GM12878 (cell line): ENCODE data around the gene LSM2. TPM values are rescaled to one million over a fixed set of nuclear protein-coding genes. Genes with fewer than 3 reads are reported as not detected.

Experiments used
- ATAC-seq: fragments of 200-7000 bp; cut with Tn5 transposase; 3 replicates; pipeline ENCODE4 v1.9.1; 2020; ENCODE audit warnings: mild to moderate bottlenecking, moderate library complexity
- BruUV-seq: library from RNA; stranded (reverse); fragments of 400-500 nt; replicated peaks from 2 replicates; lab custom pipeline; 2021; lab: Mats Ljungman, UMichigan
- CTCF ChIA-PET: fragments of 300-600 bp; sonication (Branson Sonifier 250); formaldehyde crosslinking; extraction: SDS; loops from one replicate; lab custom pipeline; 2021; ENCODE audit warnings: inconsistent platforms; lab: Yijun Ruan, JAX
- POLR2A ChIA-PET: fragments of 350-600 bp; formaldehyde crosslinking; extraction: SDS; loops from one replicate; lab custom pipeline; 2021; ENCODE audit warnings: inconsistent platforms; lab: Charles Lee
- RAD21 ChIA-PET: fragments of 300-600 bp; sonication (Branson Sonifier 250); formaldehyde crosslinking; loops from one replicate; lab custom pipeline; 2023; ENCODE audit warnings: antibody characterized with exemption; ENCODE audit not compliant: unreplicated experiment; lab: Charles Lee
- SMC1A ChIA-PET: fragments of 300-600 bp; sonication (Branson Sonifier 250); formaldehyde crosslinking; loops from one replicate; lab custom pipeline; 2023; ENCODE audit not compliant: unreplicated experiment, uncharacterized antibody; lab: Charles Lee
- DNase-seq: peaks from one replicate; pipeline ENCODE4 v3.0.0-alpha.2; 2011; ENCODE audit warnings: low read depth, low spot score
- FAIRE-seq: peaks from 3 replicates; lab custom pipeline; 2011; peaks lifted over from hg19 to GRCh38; lab: Jason Lieb, UNC
- H2AFZ ChIP-seq: 2 replicates; pipeline ENCODE4 v1.6.0; 2011; ENCODE audit warnings: low read depth, low read length, control low read depth; ENCODE audit not compliant: control insufficient read depth
- H3K27ac ChIP-seq: 2 replicates; pipeline ENCODE4 v1.5.1; 2011; ENCODE audit warnings: control low read depth; ENCODE audit not compliant: control insufficient read depth, insufficient read depth
- H3K27me3 ChIP-seq, 2 experiments: replicated peaks in 1 of 2; 2 replicates each; pipeline versions ENCODE4 v1.6.0 to v1.6.1; 2011; ENCODE audit warnings: low read length in 1 of 2; ENCODE audit not compliant: control insufficient read depth in 2 of 2, insufficient read depth in 2 of 2
- H3K36me3 ChIP-seq, 2 experiments: 2 replicates each; pipeline ENCODE4 v1.5.1; 2011; ENCODE audit warnings: low read length in 1 of 2; ENCODE audit not compliant: control insufficient read depth in 2 of 2, insufficient read depth in 2 of 2
- H3K4me1 ChIP-seq: 2 replicates; pipeline ENCODE4 v1.6.1; 2011; ENCODE audit warnings: mild to moderate bottlenecking, low read length, moderate library complexity, mixed read lengths; ENCODE audit not compliant: control insufficient read depth, insufficient read depth
- H3K4me2 ChIP-seq: 2 replicates; pipeline ENCODE4 v1.6.0; 2011; ENCODE audit warnings: control low read depth; ENCODE audit not compliant: control insufficient read depth, insufficient read depth
- H3K4me3 ChIP-seq: fragments of 200-600 bp; sonication (generic); 2 replicates; pipeline ENCODE4 v1.5.1; 2016
- H3K79me2 ChIP-seq: 2 replicates; pipeline ENCODE4 v1.6.0; 2011; ENCODE audit warnings: low read length; ENCODE audit not compliant: control insufficient read depth, insufficient read depth
- H3K9ac ChIP-seq: 2 replicates; pipeline ENCODE4 v1.8.0; 2011; ENCODE audit warnings: low read length, control low read depth, mixed read lengths; ENCODE audit not compliant: control insufficient read depth, insufficient read depth
- H3K9me3 ChIP-seq: replicated peaks from 3 replicates; pipeline ENCODE4 v1.5.1; 2011; ENCODE audit warnings: mild to moderate bottlenecking, low read length; ENCODE audit not compliant: control insufficient read depth, insufficient read depth
- H4K20me1 ChIP-seq: 2 replicates; pipeline ENCODE4 v1.6.0; 2011; ENCODE audit not compliant: control insufficient read depth, insufficient read depth
- BHLHE40 ChIP-seq, 2 experiments: fragments of 450-650 bp in 1 of 2; IDR thresholded peaks; 2 replicates each; pipeline ENCODE4 v1.6.1; 2011 to 2017; ENCODE audit warnings: low read depth in 2 of 2, borderline replicate concordance in 1 of 2, improper control_type of control experiment in 1 of 2, low read length in 1 of 2, mild to moderate bottlenecking in 1 of 2
- HCFC1 ChIP-seq: fragments of 150-350 bp; IDR thresholded peaks from 2 replicates; pipeline ENCODE4 v1.6.1; 2014; ENCODE audit warnings: low read length
- NRF1 ChIP-seq: conservative IDR thresholded peaks from 2 replicates; pipeline ENCODE4 v1.6.1; 2011; ENCODE audit warnings: mild to moderate bottlenecking, low read depth, low read length, improper control_type of control experiment
- SIN3A ChIP-seq: IDR thresholded peaks from 2 replicates; pipeline ENCODE4 v1.6.1; 2012; ENCODE audit warnings: low read depth, low read length, improper control_type of control experiment
- SMARCA5 ChIP-seq: fragments of 450-650 bp; IDR thresholded peaks from 2 replicates; pipeline ENCODE4 v1.6.1; 2017; ENCODE audit warnings: mild to moderate bottlenecking
- STAT1 ChIP-seq: fragments of 450-650 bp; conservative IDR thresholded peaks from 2 replicates; pipeline ENCODE4 v1.6.1; 2014; ENCODE audit warnings: antibody characterized with exemption, mild to moderate bottlenecking
- SUZ12 ChIP-seq: fragments of 200-600 bp; sonication (generic); IDR thresholded peaks from one replicate; pipeline ENCODE4 v1.6.1; 2018; ENCODE audit warnings: antibody characterized with exemption, mild to moderate bottlenecking; ENCODE audit not compliant: unreplicated experiment
- ZNF687 ChIP-seq: fragments of 450-650 bp; IDR thresholded peaks from 2 replicates; pipeline ENCODE4 v1.6.1; 2017; ENCODE audit warnings: mild to moderate bottlenecking, moderate library complexity
- WGBS: methylation state at CpG from one replicate; pipeline ENCODE4 v1.1.6; 2016; ENCODE audit warnings: low lambda C conversion rate; ENCODE audit not compliant: insufficient replicate concordance, insufficient coverage; ENCODE audit errors: missing lambda C conversion rate; 5-methylcytosine and 5-hydroxymethylcytosine counted together
- in situ Hi-C: fragments of 300-500 bp; cut with MboI; formaldehyde crosslinking; loops from 9 replicates; pipeline ENCODE4 v1.14.3; 2018; ENCODE audit warnings: mixed read lengths
- intact Hi-C: fragments of 100-400 bp; cut with micrococcal nuclease; formaldehyde crosslinking; loops from one replicate; pipeline ENCODE4 v1.14.2; 2022; ENCODE audit not compliant: unreplicated experiment
- polyA plus RNA-seq, 11 experiments: library from polyadenylated mRNA; depleted of rRNA in 4 of 11; unstranded in 6 of 11; stranded (reverse) in 5 of 11; fragments of >200 nt; fragmentation: Nextera tagmentation in 4 of 11; fragmentation: Illumina TruSeq in 1 of 11; extraction: Ambion mirVana in 4 of 11; extraction: Trizol in 1 of 11; gene quantifications; 1 replicate in 1 of 11; 2 replicates in 10 of 11; pipeline versions ENCODE4 v1.2.1 to v1.2.3, GENCODE V29; 2011 to 2016; ENCODE audit warnings: inconsistent platforms in 2 of 11, missing spikeins in 2 of 11, low read depth in 1 of 11
- total RNA-seq, 4 experiments: library from RNA; depleted of rRNA in 3 of 4; stranded (reverse); fragments of >200 nt in 3 of 4; fragmentation: Illumina TruSeq in 1 of 4; extraction: Trizol in 1 of 4; gene quantifications; 2 replicates each; pipeline versions ENCODE4 v1.2.1 to v1.2.3, GENCODE V29; 2013 to 2021

Gene LSM2
- total and polyA plus RNA-seq, 10 of the 15 experiments (the other 5 are each of a cell fraction or from before 2014, with no cell fraction given): 99.1 to 276 (median 153) TPM

- FAIRE-seq (no peak), ATAC-seq (peak; percentile 50), DNase-seq (no peak)
- Histone ChIP-seq H3K79me2 (no peaks in the 10 kb centered on the region), H3K9me3 (no peaks in the 10 kb centered on the region), H3K4me1 (peaks cover 18% of the 10 kb centered on the region), H3K27me3 (no peaks in the 10 kb centered on the region), H3K9ac (0 out of 2 replicates have a peak overlapping the region, but pooled peaks have one; percentile 15), H4K20me1 (no peaks in the 10 kb centered on the region), H3K36me3 (peaks cover 0 to 29% of the 10 kb centered on the region in 2 experiments; a peak in 3 of 4 replicates), H3K27ac (peak overlapping the region; percentile 37; the same call in 1 of the 2 replicates), H2AFZ (no peak overlapping the region; the same call in 1 of the 2 replicates), H3K4me3 (no peak overlapping the region), H3K4me2 (peak overlapping the region; percentile 62)
- TF ChIP-seq SUZ12 (no peak), SMARCA5 (0 out of 2 replicates have a peak, but pooled peaks have one; percentile 10)
- ChIA-PET SMC1A (no interaction called here), POLR2A (interaction anchor here (1.2 to 2.0 kb wide), 4 partner anchors 10 to 38 kb away, joined by 4 to 9 read pairs (median 6); no protein-coding TSS in a partner anchor), CTCF (interaction anchor here (1.9 to 9.2 kb wide), 2 partner anchors 12 to 42 kb away, joined by 6 to 208 read pairs; partner anchors contain the start of genes CLIC1, DDAH2 and MSH5), RAD21 (interaction anchor here (1.0 to 2.1 kb wide), 3 partner anchors 19 to 54 kb away, joined by 3 to 8 read pairs (median 7); partner anchors contain the start of gene VARS1)
- intact Hi-C loops (loop anchor here (10.0 kb wide), 1 partner anchor 48 kb away; the partner anchor contains the start of gene HSPA1B), in situ Hi-C loops (no loop called here)
- no TSS peak for BruUV-seq
- 28% methylated on average over 10 of the region's 14 CpGs for WGBS
Measured at GRCh38 chr6:31776485-31776988, 30.2 kb downstream of the LSM2 start.

GRCh38 chr6:31775633-31776484, 30.9 kb downstream of the LSM2 start:
- no peak overlapping the region for H3K9ac ChIP-seq
- WGBS: 88% methylated on average over 32 of the region's 32 CpGs
- no TSS peak for BruUV-seq
- TF ChIP-seq SIN3A (no peak), HCFC1 (no peak), STAT1 (no peak), NRF1 (no peak), ZNF687 (no peak), BHLHE40 (IDR thresholded peaks at IDR 0.05; ENCODE audit: borderline replicate concordance in 1 of 2, low read depth in 2 of 2, low read length in 1 of 2) (no peak)

More at GRCh38 chr6:31775633-31776484, 30.9 kb downstream of the LSM2 start:
- CTCF ChIA-PET: interaction anchor here (1.5 to 9.2 kb wide), 2 partner anchors 41 to 55 kb away, joined by 9 to 208 read pairs; partner anchors contain the start of genes CLIC1, DDAH2 and MSH5
- no peak overlapping the region for H3K4me3 ChIP-seq
- peaks cover 0 to 23% of the 10 kb centered on the region in 2 experiments; a peak in 2 of 4 replicates for H3K36me3 ChIP-seq
- POLR2A ChIA-PET: interaction anchor here (0.6 to 1.4 kb wide), 2 partner anchors 44 to 55 kb away, joined by 3 to 6 read pairs; no protein-coding TSS in a partner anchor
- H3K27me3 ChIP-seq: no peaks in the 10 kb centered on the region
- SMC1A ChIA-PET: interaction anchor here (0.8 to 1.7 kb wide), 3 partner anchors 31 to 47 kb away, joined by 3 to 5 read pairs (median 4); partner anchors contain the start of gene LSM2
- intact Hi-C loops: loop anchor here (10.0 kb wide), 1 partner anchor 49 kb away; the partner anchor contains the start of gene HSPA1B
- no peaks in the 10 kb centered on the region for H4K20me1 ChIP-seq
- RAD21 ChIA-PET: interaction anchor here (1.3 to 1.7 kb wide), 2 partner anchors 40 to 54 kb away, joined by 4 to 5 read pairs; partner anchors contain the start of gene CLIC1
- in situ Hi-C loops: no loop called here
- H3K9me3 ChIP-seq: no peaks in the 10 kb centered on the region
- DNase-seq (no peak), FAIRE-seq (no peak), ATAC-seq (no peak)
- H3K4me2 ChIP-seq: no peak overlapping the region
- no peak overlapping the region for H2AFZ ChIP-seq
- H3K27ac ChIP-seq: no peak overlapping the region
- H3K4me1 ChIP-seq: peaks cover 18% of the 10 kb centered on the region
- H3K79me2 ChIP-seq: no peaks in the 10 kb centered on the region
